Measurements from ENCODE around the gene DNAJC8.

Gene DNAJC8

GRCh38 chr1:28273216-28273860, 40.5 kb upstream of the DNAJC8 start:
- H3K4me3 ChIP-seq (ENCODE audit: low read depth, low read length): no peak overlapping the region
- no peak for TF ChIP-seq CTCF (IDR thresholded peaks at IDR 0.05; ENCODE audit: insufficient read depth, low read depth, low read length, missing control alignments)
- DNase-seq (ENCODE audit: low read depth): no peak

- DNase-seq (ENCODE audit: low read depth): no peak
- H3K4me3 ChIP-seq (ENCODE audit: low read depth, low read length): no peak overlapping the region
- TF ChIP-seq CTCF (IDR thresholded peaks at IDR 0.05; ENCODE audit: insufficient read depth, low read depth, low read length, missing control alignments): no peak
Observed at GRCh38 chr1:28272215-28272852, 39.5 kb upstream of the DNAJC8 start.

- H3K4me3 ChIP-seq (ENCODE audit: low read depth, low read length): no peak overlapping the region
- DNase-seq (ENCODE audit: low read depth): no peak
- no peak for TF ChIP-seq CTCF (IDR thresholded peaks at IDR 0.05; ENCODE audit: insufficient read depth, low read depth, low read length, missing control alignments)
Observed at GRCh38 chr1:28269529-28269928, 36.7 kb upstream of the DNAJC8 start.

GRCh38 chr1:28267633-28268032, 34.8 kb upstream of the DNAJC8 start:
- DNase-seq (ENCODE audit: low read depth): no peak
- no peak overlapping the region for H3K4me3 ChIP-seq (ENCODE audit: low read depth, low read length)
- TF ChIP-seq CTCF (IDR thresholded peaks at IDR 0.05; ENCODE audit: insufficient read depth, low read depth, low read length, missing control alignments): no peak

GRCh38 chr1:28266920-28267322, 34.1 kb upstream of the DNAJC8 start:
- no peak overlapping the region for H3K4me3 ChIP-seq (ENCODE audit: low read depth, low read length)
- no peak for DNase-seq (ENCODE audit: low read depth)
- TF ChIP-seq CTCF (IDR thresholded peaks at IDR 0.05; ENCODE audit: insufficient read depth, low read depth, low read length, missing control alignments): no peak

GRCh38 chr1:28265577-28265976, 32.7 kb upstream of the DNAJC8 start:
- H3K4me3 ChIP-seq (ENCODE audit: low read depth, low read length): no peak overlapping the region
- no peak for TF ChIP-seq CTCF (IDR thresholded peaks at IDR 0.05; ENCODE audit: insufficient read depth, low read depth, low read length, missing control alignments)
- DNase-seq (ENCODE audit: low read depth): no peak

GRCh38 chr1:28264897-28265296, 32.1 kb upstream of the DNAJC8 start:
- TF ChIP-seq CTCF (IDR thresholded peaks at IDR 0.05; ENCODE audit: insufficient read depth, low read depth, low read length, missing control alignments): no peak
- DNase-seq (ENCODE audit: low read depth): no peak
- no peak overlapping the region for H3K4me3 ChIP-seq (ENCODE audit: low read depth, low read length)

All from GM12865 (cell line).